HCT116 (cell line): ENCODE results near the gene RNF215.

Experiments
- CEBPB ChIP-seq: IDR thresholded peaks from 2 replicates; pipeline ENCODE4 v1.6.1; 2012; ENCODE audit warnings: low read depth
- CTCF ChIP-seq, 3 experiments: fragments of 200-600 bp in 1 of 3; sonication (generic) in 1 of 3; IDR thresholded peaks in 2 of 3; conservative IDR thresholded peaks in 1 of 3; 2 replicates each; pipeline ENCODE4 v1.5.1; 2012 to 2017; ENCODE audit warnings: low read depth in 2 of 3, low read length in 2 of 3, antibody characterized with exemption in 1 of 3, borderline replicate concordance in 1 of 3, control low read depth in 1 of 3, mild to moderate bottlenecking in 1 of 3, mixed read lengths in 1 of 3, mixed run types in 1 of 3, moderate library complexity in 1 of 3; ENCODE audit not compliant: insufficient read depth in 1 of 3
- EZH2 ChIP-seq: fragments of 200-600 bp; sonication (generic); IDR thresholded peaks from 2 replicates; pipeline ENCODE4 v1.6.1; 2017; ENCODE audit warnings: antibody characterized with exemption, mixed run types
- EZH2phosphoT487 ChIP-seq: fragments of 200-600 bp; IDR thresholded peaks from 2 replicates; pipeline ENCODE4 v1.6.1; 2018; ENCODE audit warnings: antibody characterized with exemption, borderline replicate concordance
- FOSL1 ChIP-seq: IDR thresholded peaks from 2 replicates; pipeline ENCODE4 v1.6.1; 2012; ENCODE audit warnings: low read depth
- MAX ChIP-seq: IDR thresholded peaks from 2 replicates; pipeline ENCODE4 v1.6.1; 2012
- POLR2A ChIP-seq: IDR thresholded peaks from 2 replicates; pipeline ENCODE4 v1.7.0; 2011; ENCODE audit warnings: borderline replicate concordance; ENCODE audit not compliant: insufficient read depth, insufficient read length; ENCODE audit errors: extremely low read depth
- POLR2AphosphoS5 ChIP-seq: IDR thresholded peaks from 2 replicates; pipeline ENCODE4 v1.6.1; 2011; ENCODE audit warnings: mild to moderate bottlenecking, low read depth, low read length, moderate library complexity
- REST ChIP-seq: IDR thresholded peaks from 2 replicates; pipeline ENCODE4 v1.6.1; 2012; ENCODE audit warnings: low read depth
- ZNF274 ChIP-seq: fragments of 200-500 bp; sonication (Bioruptor generic); IDR thresholded peaks from 2 replicates; pipeline ENCODE4 v1.6.1; 2014; ENCODE audit warnings: mild to moderate bottlenecking, low read depth, low read length, inconsistent platforms

DNA sequence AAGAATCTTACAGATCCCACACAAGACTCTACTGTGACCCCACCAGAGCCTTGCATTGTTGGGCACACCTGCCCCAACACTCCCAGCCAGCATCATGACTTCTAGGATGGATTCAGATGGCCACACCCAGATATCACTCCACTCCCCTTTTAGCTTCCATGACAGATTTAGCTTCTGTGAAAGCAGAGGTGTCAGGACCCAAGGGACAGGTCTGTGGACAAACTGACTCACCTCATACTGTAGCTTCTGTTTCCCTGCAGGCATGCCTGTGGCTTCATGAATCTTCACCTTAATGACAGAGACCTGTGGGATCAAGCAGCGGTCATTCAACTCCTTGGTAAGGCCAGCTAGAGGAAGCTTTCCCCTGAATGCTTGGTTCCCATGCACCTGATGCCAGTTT, 52.0 kb downstream of the RNF215 start:
- no peak for TF ChIP-seq CTCF (IDR thresholded peaks at IDR 0.05 in 2 of 3, conservative IDR thresholded peaks at IDR 0.05 in 1 of 3; ENCODE audit: borderline replicate concordance in 1 of 3, insufficient read depth in 1 of 3, low read depth in 2 of 3, low read length in 2 of 3)
- TF ChIP-seq FOSL1, result no peak
- no peak for TF ChIP-seq MAX
- no peak for TF ChIP-seq EZH2phosphoT487
- TF ChIP-seq ZNF274, result no peak
- no peak for TF ChIP-seq CEBPB
- TF ChIP-seq POLR2AphosphoS5, result no peak
- TF ChIP-seq EZH2, result no peak
- no peak for TF ChIP-seq REST
- TF ChIP-seq POLR2A, result no peak
